NCI-H510A (cell line): ENCODE results near the gene CLCN1.
"Not testable (repeated sequence)": the region's sequence is repeated elsewhere in the genome, so short reads cannot be mapped to it uniquely, and the experiment has no call there.

Experiments
- DNase-seq: peaks from one replicate; lab custom pipeline; 2025; lab: John Stamatoyannopoulos, UW

Gene CLCN1

DNA sequence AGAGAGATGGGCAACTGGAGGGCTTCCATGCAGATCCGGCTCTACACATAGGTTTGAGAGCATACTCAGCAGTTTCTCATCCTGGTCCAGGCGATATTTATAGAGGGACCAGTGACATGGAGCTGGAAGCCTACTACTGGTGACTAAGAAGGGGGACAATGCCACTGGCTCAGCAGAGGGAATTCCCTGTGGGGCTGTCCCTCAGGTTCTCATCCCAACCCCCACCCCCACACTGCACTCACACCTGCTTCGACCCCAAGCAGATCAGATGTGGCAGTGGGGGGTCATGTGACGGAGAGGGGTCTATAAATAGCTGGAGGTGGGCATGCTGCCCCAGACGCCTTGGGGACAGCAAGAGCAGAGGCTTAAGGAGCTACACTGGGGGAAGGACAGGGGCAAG, at the start of gene CLCN1:
CLCN1 (plus strand) TSS at position 336 of the 400 bp plus-strand sequence. CDS start 102 bp downstream, outside the sequence.
- DNase-seq: no peak

DNA sequence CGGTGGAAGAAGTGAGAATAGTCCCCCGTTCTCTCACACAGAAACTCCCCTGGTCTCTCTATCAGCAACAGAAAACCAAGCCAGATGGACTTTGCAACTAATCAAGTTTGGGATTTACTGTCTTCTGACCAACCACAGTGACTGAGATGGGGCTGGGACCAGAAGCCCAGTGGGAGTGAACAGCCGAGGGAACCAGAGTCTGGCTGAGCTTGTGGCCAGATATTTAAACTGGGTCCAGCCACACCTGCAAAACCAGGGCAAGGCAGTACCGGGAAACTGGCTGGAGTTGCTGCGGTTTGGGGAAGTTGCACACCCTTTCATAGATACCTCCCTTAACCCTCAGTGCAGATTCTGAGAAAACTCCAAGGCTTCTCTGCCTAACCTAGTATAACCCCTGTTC, 46.7 kb upstream of the CLCN1 start:
- DNase-seq: no peak

DNA sequence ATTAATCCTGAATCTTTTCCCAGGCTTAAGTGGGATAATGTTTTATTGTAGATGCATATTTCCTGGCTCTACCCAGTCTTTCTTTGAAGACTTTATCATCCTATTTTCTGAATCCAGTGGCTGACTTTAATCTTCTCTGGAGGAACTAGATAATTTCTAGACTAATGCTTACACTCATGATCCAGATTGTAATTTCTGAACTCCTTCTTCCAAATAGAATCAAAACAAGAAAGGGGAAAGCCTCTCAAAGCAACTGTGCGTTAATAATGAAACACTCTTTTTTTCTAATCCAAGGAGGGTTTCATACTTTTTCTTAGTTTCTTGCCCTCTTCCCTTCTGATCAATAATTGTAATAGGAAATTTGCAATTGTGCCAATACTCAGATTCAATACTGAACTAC, 44.7 kb upstream of the CLCN1 start:
- no peak for DNase-seq

DNA sequence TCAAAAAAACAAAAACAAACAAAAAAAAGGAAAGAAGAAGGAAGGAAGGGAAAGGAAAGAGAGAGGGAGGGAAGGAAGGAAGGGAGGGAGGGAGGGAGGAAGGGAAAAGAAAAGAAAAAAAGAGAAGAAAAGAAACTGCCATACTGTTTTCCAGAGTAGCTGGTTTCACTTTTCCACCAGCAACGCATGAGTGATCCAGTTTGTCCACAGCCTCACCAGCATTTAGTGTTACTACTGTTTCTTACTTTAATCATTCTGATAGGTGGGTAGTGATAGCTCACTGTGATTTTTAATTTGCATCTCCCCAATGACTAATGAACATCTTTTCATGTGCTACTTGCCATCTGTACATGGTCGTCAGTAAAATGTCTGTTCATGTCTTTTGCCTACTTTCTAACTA, 43.0 kb upstream of the CLCN1 start:
- DNase-seq: no peak

DNA sequence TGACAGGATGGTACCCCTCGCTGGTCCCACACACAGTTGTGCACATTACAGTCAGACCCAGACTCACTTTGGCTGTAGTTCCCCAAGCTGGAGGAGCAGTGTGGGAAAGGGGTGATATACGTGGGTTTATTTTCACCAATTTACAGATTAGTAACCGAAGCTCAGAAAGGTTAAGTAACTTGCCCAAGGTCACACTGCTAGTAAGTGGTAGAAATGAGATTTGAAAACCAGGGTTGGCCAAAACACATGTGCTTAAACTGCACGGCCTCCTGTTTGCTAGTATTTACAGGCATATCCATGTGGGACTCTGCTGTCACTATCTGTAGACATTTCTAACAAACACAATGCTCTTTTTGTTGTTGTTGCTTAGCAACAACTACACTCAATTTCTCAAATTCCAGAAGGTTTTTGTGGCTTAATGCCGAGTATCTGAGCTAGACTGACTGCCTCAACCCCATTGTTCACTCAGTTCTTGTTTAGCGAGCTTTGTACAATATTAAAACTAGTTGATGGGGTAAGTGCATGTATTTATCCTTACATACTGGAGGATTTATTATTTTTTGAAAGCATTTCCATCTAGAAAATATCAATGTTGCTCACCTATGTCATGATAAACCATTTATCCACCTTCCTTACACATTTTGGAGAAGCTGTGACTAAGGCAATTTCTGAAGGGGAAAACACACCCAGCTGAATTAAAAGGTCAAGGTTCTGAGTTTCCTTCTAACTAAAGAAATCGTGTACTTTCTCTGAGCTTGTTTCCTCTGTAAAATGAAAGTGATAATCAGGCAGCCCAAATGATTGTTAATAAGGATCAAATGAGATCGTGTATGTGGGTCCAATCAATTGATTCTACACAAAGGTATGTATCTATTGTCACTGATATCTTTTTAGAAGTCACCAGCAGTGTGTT, 36.5 kb upstream of the CLCN1 start:
- no peak for DNase-seq

DNA sequence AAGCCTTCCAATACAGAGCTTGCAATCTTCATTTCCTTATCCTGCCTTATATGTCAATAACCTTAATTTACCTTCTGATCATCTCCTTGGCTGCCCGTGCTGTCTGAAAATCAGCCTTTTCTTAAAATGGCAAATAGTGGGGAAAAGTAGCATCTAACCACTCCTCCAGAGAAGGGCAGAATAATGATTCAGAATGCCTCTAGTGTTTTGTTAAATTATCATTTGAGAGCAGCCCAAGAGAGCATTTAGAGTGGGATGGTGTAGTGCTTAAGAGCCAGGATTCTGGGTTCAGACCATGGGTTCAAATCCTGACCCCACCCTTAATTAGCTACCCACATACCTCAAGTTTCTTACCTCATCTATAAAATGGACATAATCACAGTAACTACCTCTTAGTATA, 35.8 kb upstream of the CLCN1 start:
- DNase-seq: no peak

DNA sequence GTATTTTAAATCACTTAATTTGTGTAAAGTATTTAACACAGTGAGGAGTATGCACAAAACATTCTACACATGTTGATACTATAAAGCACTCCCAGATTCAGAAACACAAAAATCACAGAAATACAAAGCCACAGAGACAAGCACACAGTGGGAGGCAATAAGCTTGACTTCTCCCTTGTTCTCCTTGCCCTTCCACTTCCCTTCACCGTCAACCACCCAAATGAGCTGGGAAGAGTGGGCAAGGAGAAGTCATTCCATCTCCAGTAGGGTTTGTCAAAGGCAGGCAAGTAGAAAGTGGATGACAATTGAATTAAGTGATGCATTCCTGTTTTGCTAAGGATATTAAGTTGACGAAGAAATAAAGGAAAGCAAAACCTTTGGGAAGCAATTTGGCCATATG, 35.3 kb upstream of the CLCN1 start:
- DNase-seq: no peak

DNA sequence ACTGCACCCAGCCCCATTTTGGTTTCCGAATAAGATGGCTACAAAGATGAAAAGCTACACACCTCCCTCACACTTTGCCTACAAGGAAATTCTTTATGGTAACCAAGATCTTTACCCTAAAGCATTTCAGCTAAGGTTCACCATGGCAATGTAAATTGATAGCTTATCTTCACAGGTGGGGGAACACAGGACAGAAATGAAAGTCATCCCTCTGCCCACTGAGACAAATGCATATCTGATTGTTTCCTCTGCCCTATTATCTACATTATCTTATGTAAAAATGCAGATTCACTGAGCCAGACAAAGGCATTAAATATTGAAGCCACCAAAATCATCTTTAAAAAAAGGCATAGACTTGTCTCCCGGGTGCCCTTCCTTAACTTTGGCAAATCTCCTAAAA, 34.4 kb upstream of the CLCN1 start:
- DNase-seq: no peak

DNA sequence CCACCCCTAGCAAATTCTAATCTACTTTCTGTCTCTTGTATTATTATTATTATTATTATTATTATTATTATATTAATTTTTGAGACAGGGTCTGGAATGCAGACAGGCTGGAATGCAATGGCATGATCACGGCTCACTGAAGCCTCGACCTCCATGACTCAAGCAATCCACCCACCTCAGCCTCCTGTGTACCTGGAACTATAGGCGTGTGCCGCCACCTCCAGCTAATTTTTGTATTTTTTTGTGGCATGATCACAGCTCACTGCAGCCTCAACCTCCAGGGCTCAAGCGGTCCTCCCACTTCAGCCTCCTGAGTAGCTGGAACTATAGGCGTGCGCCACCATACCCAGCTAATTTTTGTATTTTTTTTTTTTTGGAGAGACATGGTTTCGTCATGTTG, 33.8 kb upstream of the CLCN1 start:
- DNase-seq: no peak

DNA sequence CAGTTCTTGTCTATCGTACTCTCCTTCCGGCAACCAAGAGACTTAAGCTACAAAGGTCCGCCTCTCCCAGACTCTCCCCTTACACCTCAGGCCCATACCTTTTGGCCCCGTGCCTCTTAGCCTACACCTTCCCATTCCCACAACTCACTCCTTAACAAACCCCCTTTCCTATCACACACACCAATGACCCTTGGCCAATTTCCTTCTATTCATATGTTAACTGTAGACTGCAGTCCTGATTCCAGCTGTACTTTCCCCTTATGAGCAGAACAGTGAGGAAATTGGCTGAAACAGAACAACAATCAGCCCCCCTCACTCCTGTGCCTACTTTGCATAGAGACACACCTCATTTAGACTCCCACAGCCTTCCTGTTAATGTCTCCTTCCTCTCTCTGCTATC, 32.5 kb upstream of the CLCN1 start:
- DNase-seq: no peak

DNA sequence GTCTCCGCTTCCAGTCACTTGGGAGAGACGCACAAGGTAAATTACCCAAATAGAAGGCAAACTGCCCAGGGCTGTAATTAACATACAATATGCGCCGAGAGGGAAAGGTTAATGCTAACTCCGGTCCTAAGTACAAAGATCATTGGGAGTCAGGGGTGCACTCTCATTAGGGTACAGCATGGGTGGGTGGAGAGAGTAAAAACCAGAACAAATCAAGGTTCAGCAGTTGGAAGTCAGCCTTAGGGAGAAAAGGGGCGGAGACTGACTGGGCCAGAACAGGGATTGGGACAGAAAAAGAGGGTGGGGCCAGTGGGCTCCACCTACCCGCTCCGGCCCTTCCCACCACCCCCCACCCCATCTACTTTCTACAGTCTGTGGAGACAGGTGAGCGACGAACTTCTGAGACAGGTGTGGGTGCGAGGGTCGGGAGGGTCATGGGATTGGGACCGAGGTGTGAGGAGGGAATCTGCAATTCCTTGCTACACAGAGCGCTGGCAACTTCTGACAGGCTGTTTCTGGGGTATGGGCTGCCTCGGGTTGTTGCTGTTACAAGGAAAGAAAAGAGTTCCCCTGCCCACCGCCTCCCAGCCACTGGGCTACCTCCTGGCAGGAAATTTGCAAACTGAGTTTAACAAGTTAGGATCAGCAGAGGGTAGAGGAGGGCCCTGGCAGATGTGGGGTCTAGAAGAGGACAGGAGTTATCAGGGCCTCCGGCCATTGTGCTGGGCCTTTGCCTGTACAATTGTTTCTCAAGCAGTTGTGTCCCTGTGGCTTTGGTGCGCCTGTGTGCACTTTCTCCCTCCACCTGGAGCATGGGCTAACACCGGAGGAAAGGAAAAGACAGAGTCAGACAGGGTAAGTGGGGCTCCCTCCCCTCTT, 31.1 kb upstream of the CLCN1 start, which contains the start of gene TMEM139:
TMEM139 (plus strand) TSS at position 368 of the 879 bp plus-strand sequence. CDS start 1,000 bp downstream, outside the sequence.
- DNase-seq: no peak

DNA sequence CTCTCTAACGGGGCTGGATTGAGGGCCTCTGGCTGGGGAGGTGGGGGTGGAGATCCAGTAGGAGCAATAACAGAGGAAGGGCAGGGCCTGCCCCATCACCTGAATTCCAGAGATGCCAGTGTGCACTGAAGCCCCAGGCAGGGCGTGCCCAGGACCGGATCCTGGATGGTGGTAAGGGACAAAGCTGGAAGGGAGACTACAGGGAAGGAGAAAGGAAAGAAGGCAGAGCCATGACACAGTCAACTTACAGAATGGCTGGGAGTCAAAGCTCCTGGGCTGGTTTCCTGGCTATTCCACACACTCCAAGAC, 30.5 kb upstream of the CLCN1 start:
- DNase-seq: no peak

DNA sequence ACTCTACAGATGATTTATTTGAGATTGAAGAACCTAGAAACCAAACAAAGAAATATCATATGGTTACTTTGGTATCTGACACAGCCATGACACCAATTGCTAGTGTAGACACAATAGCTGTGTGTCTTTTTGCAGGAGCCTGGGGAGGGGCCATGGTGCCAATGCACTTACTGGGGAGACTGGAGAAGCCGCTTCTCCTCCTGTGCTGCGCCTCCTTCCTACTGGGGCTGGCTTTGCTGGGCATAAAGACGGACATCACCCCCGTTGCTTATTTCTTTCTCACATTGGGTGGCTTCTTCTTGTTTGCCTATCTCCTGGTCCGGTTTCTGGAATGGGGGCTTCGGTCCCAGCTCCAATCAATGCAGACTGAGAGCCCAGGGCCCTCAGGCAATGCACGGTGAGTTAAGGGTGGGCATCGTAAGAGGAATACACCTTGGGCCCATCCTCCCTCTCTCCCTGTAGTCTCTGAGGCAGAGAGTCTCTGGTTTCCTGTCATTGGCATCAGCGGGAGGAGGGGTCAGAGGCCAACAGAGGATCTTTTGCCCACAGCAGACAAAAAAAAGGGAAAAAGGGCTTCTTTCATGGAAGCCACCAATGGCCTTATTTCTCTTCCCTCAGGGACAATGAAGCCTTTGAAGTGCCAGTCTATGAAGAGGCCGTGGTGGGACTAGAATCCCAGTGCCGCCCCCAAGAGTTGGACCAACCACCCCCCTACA, 29.9 kb upstream of the CLCN1 start:
- DNase-seq: no peak

DNA sequence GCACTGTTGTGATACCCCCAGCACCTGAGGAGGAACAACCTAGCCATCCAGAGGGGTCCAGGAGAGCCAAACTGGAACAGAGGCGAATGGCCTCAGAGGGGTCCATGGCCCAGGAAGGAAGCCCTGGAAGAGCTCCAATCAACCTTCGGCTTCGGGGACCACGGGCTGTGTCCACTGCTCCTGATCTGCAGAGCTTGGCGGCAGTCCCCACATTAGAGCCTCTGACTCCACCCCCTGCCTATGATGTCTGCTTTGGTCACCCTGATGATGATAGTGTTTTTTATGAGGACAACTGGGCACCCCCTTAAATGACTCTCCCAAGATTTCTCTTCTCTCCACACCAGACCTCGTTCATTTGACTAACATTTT, 29.4 kb upstream of the CLCN1 start:
- no peak for DNase-seq

DNA sequence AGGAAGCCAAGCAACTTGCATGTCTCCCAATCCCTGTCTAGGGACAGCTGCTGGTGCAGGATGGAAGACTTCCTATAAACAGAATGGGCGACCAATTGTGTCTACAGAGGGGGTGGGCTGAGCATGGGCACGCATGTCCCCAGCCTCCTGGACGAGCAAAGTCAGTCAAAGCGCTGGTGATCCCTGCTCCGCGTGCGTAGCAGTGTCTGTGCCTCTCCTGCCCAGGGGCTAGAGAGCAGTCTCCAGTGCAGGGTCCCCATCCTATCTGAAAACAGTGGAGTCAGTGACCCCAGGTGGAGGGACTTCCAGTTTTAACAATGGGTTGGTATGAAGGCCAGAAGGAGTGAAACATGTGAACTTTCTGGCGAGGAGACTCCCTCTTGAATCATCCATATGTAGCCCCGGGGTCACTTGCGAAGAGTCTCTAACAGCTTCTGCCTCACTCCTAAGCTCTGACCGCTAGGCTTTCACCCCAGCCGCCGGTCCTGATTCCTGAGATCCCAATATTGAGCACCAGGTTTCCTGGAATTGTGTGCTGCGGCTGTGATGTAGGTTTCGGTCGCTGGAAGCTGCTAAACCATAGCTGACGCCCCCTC, 28.5 kb upstream of the CLCN1 start:
- no peak for DNase-seq

DNA sequence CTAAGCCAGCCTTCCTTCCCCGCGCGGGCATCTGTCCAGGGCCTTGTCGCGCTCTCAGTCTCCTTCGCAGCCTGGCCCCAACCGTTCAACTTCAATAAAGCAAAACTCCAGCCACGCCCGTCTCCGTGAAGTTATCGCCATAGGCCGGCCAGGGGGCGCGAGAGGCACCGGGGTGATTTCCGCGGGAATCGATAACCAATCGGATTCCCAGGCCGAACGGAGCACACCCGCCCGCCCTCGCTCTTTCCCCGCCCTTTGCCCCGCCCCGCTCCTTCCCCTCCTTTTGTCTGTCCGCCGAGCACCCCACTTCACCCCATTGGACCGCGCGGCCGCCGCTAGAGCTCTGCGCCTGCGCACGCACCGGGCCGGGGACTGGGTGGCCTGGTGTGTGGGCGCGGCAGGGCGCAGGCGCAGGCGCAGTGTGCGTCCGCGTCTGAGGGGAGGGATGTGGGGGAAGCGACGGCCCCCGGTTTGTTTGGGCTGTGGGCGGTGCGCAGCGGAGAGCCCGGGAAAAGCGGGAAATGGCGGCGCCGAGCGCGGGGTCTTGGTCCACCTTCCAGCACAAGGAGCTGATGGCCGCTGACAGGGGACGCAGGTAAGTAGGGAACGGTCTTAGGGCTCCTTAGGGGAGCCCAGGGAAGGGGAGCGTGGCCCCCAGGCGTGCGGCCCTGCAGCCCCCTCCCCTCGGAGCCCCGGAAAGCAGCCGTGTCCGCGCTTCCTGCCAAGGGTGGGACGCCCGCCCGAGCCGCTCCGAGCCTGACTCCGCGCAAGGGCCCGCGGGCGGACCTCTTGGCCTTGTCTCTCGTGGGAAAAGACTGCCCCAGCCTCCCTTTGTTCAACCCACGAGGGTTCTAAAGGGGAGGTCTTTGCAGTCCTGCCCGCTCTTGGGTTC, 27.7 kb upstream of the CLCN1 start, which contains the start of gene CASP2:
CASP2 (plus strand) TSS at position 417 of the 892 bp plus-strand sequence; CDS start at position 522, 105 bp downstream.
- DNase-seq: peak; percentile 71

DNA sequence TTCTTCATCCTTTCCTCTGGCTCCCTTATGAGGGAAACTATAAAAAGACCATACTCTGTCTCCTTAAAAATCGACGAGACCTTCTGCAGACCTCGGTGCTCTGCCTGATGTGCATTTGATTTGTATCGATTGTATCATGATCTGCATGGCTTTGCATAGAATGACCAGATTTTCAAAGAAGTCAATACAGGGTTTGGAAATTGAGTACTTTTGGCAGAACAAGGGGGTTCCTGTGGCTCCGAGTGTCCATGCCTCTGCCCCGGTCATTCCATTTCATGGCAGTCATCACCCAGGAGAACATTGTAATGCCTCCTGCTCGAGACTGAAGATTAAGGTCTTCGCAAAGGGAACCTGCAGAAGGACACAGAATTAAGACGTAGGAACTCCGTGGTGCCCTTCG, 27.1 kb upstream of the CLCN1 start:
- no peak for DNase-seq

DNA sequence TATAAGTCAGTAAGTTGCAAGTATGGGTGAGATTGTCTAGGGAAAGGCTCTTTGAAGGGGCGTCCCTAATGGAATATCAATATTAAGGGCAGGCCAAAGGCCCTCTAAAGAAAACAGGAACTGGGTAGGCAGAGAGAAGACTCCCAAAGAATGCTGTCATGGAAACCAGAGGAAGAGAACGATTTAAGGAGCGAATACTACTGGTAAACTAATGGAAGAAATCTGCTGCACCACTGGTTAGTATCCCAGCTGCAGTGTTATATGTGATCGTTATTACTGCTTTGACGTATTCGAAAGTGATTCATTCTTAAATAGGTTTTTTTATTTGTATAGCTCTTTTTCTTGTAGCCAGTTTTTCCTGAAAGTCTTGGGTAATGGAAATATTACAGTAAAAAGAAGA, 26.5 kb upstream of the CLCN1 start:
- DNase-seq: no peak

DNA sequence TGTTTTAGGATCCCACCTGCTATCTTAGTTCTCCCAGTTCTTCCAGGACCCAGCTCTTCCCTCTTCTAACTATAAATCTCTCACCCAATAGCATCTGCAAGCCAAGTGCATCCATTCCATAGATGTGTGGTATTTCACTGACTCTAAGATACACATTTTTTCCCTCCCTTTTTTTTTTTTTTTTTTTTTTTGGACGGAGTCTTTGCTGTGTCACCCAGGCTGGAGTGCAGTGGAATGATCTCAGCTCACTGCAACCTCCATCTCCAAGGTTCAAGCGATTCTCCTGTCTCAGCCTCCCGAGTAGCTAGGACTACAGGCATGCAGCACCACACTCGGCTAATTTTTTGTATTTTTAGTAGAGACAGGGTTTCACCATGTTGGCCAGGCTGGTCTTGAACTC, 26.0 kb upstream of the CLCN1 start:
- DNase-seq: not testable (repeated sequence)

DNA sequence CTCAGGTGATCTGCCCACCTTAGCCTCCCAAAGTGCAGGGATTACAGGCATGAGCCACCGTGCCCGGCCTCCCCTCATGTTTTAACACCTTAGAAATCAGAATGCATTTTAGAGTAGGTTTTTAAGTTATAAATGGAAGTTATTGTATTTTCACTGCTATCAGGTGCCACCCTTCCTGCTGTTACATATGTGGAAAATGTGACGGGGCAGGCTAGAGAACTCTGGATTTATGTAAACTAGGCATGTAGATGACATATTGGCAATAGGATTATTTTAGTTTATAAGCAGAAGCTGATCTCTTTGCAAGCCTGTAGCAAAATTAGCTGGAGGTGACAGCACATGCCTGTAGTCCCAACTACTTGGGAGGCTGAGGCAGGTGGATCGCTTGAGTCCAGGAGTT, 25.6 kb upstream of the CLCN1 start:
- no peak for DNase-seq

DNA sequence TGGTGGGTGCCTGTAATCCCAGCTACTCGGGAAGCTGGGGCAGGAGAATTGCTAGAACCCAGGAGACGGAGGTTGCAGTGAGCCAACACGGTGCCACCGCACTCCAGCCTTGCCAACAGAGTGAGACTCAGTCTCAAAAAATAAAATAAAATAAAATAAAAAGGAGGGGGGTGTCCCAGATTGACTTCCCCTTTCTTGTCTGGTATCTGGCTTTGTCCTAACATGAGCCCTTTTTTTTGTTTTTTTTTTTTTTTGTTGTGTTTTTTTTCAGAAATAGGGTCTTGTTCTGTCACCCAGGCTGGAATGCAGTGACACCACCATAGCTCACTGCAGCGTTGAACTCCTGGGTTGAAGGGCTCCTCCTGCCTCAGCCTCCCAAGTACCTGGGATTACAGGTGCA, 23.0 kb upstream of the CLCN1 start:
- no peak for DNase-seq
